GM18526 (cell line): Measurements from ENCODE around the gene KCNQ2.

Source experiments
- POLR2A ChIP-seq: IDR thresholded peaks from 3 replicates; pipeline ENCODE4 v1.6.1; 2011; ENCODE audit not compliant: insufficient read length; ENCODE audit errors: extremely low read depth

KCNQ2 gene

GRCh38 chr20:63350597-63351325 is 121.7 kb downstream of the KCNQ2 start:
- TF ChIP-seq POLR2A, result no peak
